Stimulated activated CD4-positive, alpha-beta T cell treated with anti-CD3 and anti-CD28 coated beads, Interleukin-1b, Interleukin-23, amount 100 ng/mL, for 1 hour (primary cell): ENCODE data around the gene PEBP1.

ENCODE experiments used
- DNase-seq, 2 donors: peaks; one replicate each; pipeline ENCODE4 v3.0.0-alpha.2; 2020; ENCODE audit warnings: low read depth in 2 of 2

Gene PEBP1

GRCh38 chr12:118193958-118194357 is 58.0 kb downstream of the PEBP1 start:
- DNase-seq: no peak
